GM12875 (cell line): ENCODE data around the gene DNAJB6.

ENCODE experiments used
- H3K4me3 ChIP-seq: one replicate; pipeline ENCODE4 v1.5.1; 2011; ENCODE audit warnings: low read depth, low read length, control low read depth
- CTCF ChIP-seq: IDR thresholded peaks from 2 replicates; pipeline ENCODE4 v1.5.1; 2011; ENCODE audit warnings: low read depth, mild to moderate bottlenecking, control low read depth, inconsistent platforms, low read length, moderate library complexity, borderline replicate concordance; ENCODE audit not compliant: insufficient read depth

The DNAJB6 gene

GRCh38 chr7:157434231-157434630, 97.4 kb downstream of the DNAJB6 start:
- no peak for TF ChIP-seq CTCF
- no peak overlapping the region for H3K4me3 ChIP-seq

GRCh38 chr7:157434701-157435100, 97.9 kb downstream of the DNAJB6 start:
- no peak overlapping the region for H3K4me3 ChIP-seq
- TF ChIP-seq CTCF: no peak

GRCh38 chr7:157436076-157436475, 99.3 kb downstream of the DNAJB6 start:
- no peak for TF ChIP-seq CTCF
- H3K4me3 ChIP-seq: no peak overlapping the region

GRCh38 chr7:157436763-157437480, 100.1 kb downstream of the DNAJB6 start:
- no peak overlapping the region for H3K4me3 ChIP-seq
- no peak for TF ChIP-seq CTCF

GRCh38 chr7:157437519-157438061, 100.8 kb downstream of the DNAJB6 start:
- H3K4me3 ChIP-seq: no peak overlapping the region
- no peak for TF ChIP-seq CTCF

GRCh38 chr7:157438121-157439025, 101.6 kb downstream of the DNAJB6 start:
- no peak for TF ChIP-seq CTCF
- no peak overlapping the region for H3K4me3 ChIP-seq
